Peyer's patch (tissue), 4 donors: Measurements from ENCODE around the gene EFNA1.

Experiments used
- POLR2A ChIP-seq, 2 donors: fragments of 450-650 bp; IDR thresholded peaks; one replicate each; pipeline ENCODE4 v1.5.1; 2017; ENCODE audit warnings: antibody characterized with exemption in 2 of 2, mild to moderate bottlenecking in 2 of 2, moderate library complexity in 2 of 2
- TF ChIP-seq, protein P1 (sequence below), 6 experiments: fragments of 450-650 bp in 4 of 6; fragments of 200-600 bp in 2 of 6; sonication (generic) in 1 of 6; IDR thresholded peaks; one replicate each; pipeline ENCODE4 v1.5.1; 2017 to 2019; ENCODE audit warnings: antibody characterized with exemption in 6 of 6, mild to moderate bottlenecking in 3 of 6, moderate library complexity in 1 of 6

DNA sequence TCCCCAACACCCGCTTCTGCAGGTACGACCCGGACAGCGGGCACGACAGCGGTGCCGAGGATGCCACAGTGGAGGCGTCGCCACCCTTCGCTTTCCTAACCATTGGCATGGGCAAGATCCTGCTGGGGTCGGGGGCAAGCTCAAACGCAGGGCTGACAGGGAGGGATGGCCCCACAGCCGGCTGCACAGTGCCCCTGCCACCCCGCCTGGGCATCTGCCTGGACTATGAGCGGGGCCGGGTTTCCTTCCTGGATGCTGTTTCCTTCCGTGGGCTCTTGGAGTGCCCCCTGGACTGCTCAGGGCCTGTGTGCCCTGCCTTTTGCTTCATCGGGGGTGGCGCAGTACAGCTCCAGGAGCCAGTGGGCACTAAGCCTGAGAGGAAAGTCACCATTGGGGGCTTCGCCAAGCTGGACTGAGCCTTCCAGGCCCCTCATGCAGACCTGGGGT, 56.1 kb downstream of the EFNA1 start:
- TF ChIP-seq, protein P1, sequence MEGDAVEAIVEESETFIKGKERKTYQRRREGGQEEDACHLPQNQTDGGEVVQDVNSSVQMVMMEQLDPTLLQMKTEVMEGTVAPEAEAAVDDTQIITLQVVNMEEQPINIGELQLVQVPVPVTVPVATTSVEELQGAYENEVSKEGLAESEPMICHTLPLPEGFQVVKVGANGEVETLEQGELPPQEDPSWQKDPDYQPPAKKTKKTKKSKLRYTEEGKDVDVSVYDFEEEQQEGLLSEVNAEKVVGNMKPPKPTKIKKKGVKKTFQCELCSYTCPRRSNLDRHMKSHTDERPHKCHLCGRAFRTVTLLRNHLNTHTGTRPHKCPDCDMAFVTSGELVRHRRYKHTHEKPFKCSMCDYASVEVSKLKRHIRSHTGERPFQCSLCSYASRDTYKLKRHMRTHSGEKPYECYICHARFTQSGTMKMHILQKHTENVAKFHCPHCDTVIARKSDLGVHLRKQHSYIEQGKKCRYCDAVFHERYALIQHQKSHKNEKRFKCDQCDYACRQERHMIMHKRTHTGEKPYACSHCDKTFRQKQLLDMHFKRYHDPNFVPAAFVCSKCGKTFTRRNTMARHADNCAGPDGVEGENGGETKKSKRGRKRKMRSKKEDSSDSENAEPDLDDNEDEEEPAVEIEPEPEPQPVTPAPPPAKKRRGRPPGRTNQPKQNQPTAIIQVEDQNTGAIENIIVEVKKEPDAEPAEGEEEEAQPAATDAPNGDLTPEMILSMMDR (IDR thresholded peaks at IDR 0.05) = no peak
- no peak for TF ChIP-seq POLR2A (IDR thresholded peaks at IDR 0.05)
